RWPE2 (cell line): Measurements from ENCODE around the gene ZBTB12.
A peak's percentile ranks its signal among the peaks of the same experiment; 100 is the strongest.

Experiments
- ATAC-seq: fragments of 200-7000 bp; cut with Tn5 transposase; 3 replicates; pipeline ENCODE4 v1.9.1; 2021; ENCODE audit warnings: low read depth
- DNase-seq: peaks from one replicate; pipeline ENCODE4 v3.0.0-alpha.2; 2020; ENCODE audit warnings: low spot score
- H3K27ac ChIP-seq: fragments of 450-650 bp; 2 replicates; pipeline ENCODE4 v1.5.1; 2017; ENCODE audit warnings: mild to moderate bottlenecking; ENCODE audit not compliant: poor library complexity, severe bottlenecking
- H3K27me3 ChIP-seq: fragments of 250-450 bp; sonication (Bioruptor Pico); 2 replicates; pipeline ENCODE4 v1.5.1; 2021; ENCODE audit warnings: mild to moderate bottlenecking, moderate library complexity; ENCODE audit not compliant: insufficient read depth, poor library complexity, severe bottlenecking
- H3K36me3 ChIP-seq: fragments of 250-450 bp; sonication (Bioruptor Pico); 2 replicates; pipeline ENCODE4 v1.5.1; 2020; ENCODE audit warnings: low read depth, mild to moderate bottlenecking, moderate library complexity
- H3K4me1 ChIP-seq: fragments of 250-450 bp; sonication (Bioruptor Pico); 2 replicates; pipeline ENCODE4 v1.5.1; 2021; ENCODE audit warnings: mild to moderate bottlenecking, moderate library complexity; ENCODE audit not compliant: insufficient read depth, poor library complexity, severe bottlenecking
- H3K4me3 ChIP-seq: fragments of 250-450 bp; sonication (Bioruptor Pico); 2 replicates; pipeline ENCODE4 v1.5.1; 2021; ENCODE audit warnings: mild to moderate bottlenecking, moderate library complexity; ENCODE audit not compliant: severe bottlenecking
- H3K9me3 ChIP-seq: fragments of 250-450 bp; sonication (Bioruptor Pico); 2 replicates; pipeline ENCODE4 v1.5.1; 2021; ENCODE audit warnings: mild to moderate bottlenecking, moderate library complexity; ENCODE audit not compliant: severe bottlenecking
- CTCF ChIP-seq: fragments of 450-650 bp; IDR thresholded peaks from one replicate; pipeline ENCODE4 v1.5.1; 2017; ENCODE audit warnings: mild to moderate bottlenecking, moderate library complexity; ENCODE audit not compliant: poor library complexity, severe bottlenecking

Gene ZBTB12

GRCh38 chr6:31862344-31863235 is 39.3 kb downstream of the ZBTB12 start, which contains the start of gene NEU1:
NEU1 (minus strand) TSS chr6:31862821; CDS start chr6:31862776, 45 bp downstream.
- ATAC-seq (peak; percentile 96), DNase-seq (peak; percentile 100)
- Histone ChIP-seq H3K4me1 (no peaks in the 10 kb centered on the region), H3K4me3 (peak within 1 kb of the TSS; percentile 66), H3K36me3 (0 out of 2 replicates have a peak, but pooled peaks cover 13% of the 10 kb centered on the region), H3K27me3 (no peaks in the 10 kb centered on the region), H3K27ac (peak within 1 kb of the TSS; percentile 60), H3K9me3 (no peaks in the 10 kb centered on the region)
- no peak for TF ChIP-seq CTCF

- no peak for TF ChIP-seq CTCF
- Histone ChIP-seq H3K27me3 (no peaks in the 10 kb centered on the region), H3K9me3 (no peaks in the 10 kb centered on the region), H3K36me3 (0 out of 2 replicates have a peak, but pooled peaks cover 13% of the 10 kb centered on the region), H3K27ac (no peak overlapping the region), H3K4me3 (peak overlapping the region; percentile 66), H3K4me1 (no peaks in the 10 kb centered on the region)
- DNase-seq (no peak), ATAC-seq (no peak)
These were observed 40.0 kb downstream of the ZBTB12 start for GRCh38 chr6:31861919-31862343.

- Histone ChIP-seq H3K4me3 (no peak overlapping the region), H3K27ac (no peak overlapping the region), H3K36me3 (0 out of 2 replicates have a peak, but pooled peaks cover 13% of the 10 kb centered on the region), H3K9me3 (no peaks in the 10 kb centered on the region), H3K27me3 (no peaks in the 10 kb centered on the region), H3K4me1 (no peaks in the 10 kb centered on the region)
- DNase-seq, result no peak
- TF ChIP-seq CTCF, result no peak
- ATAC-seq, result no peak
These were observed 40.7 kb downstream of the ZBTB12 start for GRCh38 chr6:31861150-31861549.

GRCh38 chr6:31860349-31860748 is 41.5 kb downstream of the ZBTB12 start:
- ATAC-seq (no peak), DNase-seq (no peak)
- no peak overlapping the region for H3K27ac ChIP-seq
- H3K27me3 ChIP-seq, result no peaks in the 10 kb centered on the region
- H3K36me3 ChIP-seq, result 0 out of 2 replicates have a peak, but pooled peaks cover 13% of the 10 kb centered on the region
- H3K4me3 ChIP-seq, result no peak overlapping the region
- no peak for TF ChIP-seq CTCF
- H3K9me3 ChIP-seq, result no peaks in the 10 kb centered on the region
- H3K4me1 ChIP-seq, result no peaks in the 10 kb centered on the region
